HG03565 (cell line): ENCODE results near the gene AGAP5.

Experiments
- ATAC-seq: cut with Tn5 transposase; IDR thresholded peaks from one replicate; pipeline ENCODE4 v1.9.1; 2021; ENCODE audit warnings: mild to moderate bottlenecking, moderate library complexity; ENCODE audit not compliant: unreplicated experiment

Gene AGAP5

DNA sequence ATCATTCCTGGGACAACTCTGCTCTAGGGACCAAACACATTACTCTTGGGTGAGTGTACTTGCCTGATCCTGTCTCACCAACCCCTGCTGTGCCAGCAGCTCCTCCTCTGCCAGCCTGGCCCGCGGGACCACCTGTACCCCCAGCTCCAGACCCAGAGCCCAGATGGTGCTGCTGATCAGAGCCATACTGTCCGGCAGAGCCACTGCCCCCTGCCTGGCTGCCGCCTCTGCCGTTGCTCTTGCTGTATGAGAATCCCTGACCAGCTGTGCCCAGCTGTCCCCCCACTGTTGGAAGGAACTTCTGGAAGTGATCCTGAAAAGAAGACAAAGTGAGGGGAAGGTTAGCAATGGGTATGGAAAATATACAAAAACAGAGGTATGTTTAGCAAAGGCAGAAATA is 63.5 kb downstream of the AGAP5 start:
- no peak for ATAC-seq

DNA sequence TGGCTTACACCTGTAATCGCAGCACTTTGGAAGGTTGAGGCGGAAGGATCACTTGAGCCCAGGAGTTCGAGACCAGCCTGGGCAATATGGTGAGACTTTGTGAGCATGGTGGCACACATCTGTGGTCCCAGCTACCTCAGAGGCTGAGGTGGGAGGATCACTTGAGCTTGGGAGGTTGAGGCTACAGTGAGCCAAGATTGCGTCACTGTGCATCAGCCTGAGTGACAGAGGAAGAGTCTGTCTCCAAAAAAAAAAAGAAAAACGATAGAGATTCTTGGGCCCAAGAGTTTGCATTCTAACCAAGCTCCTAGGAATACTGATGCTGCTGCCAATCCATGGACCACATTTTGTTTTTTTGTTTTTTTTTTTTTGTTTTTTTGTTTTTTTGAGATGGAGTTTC is 68.7 kb downstream of the AGAP5 start:
- no peak for ATAC-seq

DNA sequence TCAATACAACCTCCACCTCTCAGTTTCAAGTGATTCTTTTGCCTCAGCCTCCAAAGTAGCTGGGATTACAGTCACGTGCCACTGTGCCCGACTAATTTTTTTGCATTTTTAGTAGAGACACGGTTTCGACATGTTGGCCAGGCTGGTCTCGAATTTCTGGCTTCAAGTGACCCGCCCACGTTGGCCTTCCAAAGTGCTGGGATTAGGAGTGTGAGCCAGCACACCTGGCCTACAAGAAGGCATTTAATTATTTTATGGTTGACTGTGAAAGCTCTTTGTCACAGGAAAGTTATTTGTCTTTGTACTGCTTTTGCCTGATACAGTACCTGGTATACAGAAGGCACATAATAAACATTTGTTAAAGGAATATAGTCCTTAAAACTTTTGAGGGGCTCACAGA is 69.5 kb downstream of the AGAP5 start:
- ATAC-seq, result no peak

DNA sequence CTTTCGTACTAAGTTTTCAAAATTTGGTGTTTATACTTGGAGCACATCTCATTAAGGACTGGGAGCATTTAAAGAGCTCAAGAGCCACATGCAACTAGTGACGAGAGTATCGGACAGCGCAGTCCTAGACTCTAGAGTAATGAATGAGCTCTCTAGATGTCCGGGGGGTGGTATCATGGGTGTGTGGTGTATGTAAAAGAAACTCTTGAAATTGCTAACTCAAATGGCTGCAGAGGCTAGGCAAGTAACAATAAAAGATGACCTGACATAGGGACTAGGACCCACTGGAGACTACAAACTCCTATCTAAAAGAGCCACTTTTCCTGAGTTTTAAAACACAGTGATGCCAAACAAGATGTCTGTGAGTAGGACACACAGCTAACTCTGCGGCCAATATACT is 70.6 kb downstream of the AGAP5 start:
- no peak for ATAC-seq

DNA sequence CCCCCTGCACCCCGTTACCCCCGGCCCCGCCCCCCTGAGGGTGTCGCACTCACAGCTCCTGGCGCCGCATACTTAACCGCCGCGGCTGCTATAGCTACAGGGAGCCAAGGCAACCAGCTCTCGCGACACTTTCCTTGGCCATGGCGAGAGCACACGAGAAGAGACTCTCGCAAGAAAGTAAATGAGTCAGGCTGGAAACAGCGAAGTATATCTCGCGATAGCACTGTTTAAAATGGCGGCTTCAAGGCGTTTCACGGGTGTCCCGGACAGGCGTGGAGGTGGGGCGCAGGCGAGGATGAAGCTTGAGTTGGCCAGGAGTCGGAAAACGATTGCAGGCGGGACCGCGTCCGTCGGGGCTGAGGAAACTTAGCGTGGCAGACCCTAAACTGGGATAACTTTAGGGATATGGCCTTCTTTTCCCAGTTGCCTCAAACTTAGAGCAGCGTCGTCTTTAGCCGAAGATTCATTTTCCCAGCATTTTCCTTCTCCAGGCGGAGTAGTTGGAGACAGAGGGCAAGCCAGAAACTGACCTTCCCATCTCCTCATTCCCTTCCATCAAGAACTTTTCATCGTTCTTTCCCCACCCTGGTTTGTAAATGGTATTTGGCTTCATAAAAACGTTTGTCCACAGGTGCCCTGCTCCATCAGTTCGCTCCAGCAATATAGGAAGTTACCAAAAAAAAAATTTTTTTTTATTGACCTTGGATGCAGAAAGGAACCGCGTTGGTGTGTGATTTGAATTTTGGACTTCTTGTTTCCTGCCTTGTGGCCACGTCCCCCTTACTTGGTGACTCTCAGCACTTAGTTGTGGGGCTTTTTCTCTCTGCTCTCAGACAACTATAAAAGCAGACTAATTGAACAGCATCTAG is 71.8 kb downstream of the AGAP5 start:
- peak; percentile 97 for ATAC-seq

DNA sequence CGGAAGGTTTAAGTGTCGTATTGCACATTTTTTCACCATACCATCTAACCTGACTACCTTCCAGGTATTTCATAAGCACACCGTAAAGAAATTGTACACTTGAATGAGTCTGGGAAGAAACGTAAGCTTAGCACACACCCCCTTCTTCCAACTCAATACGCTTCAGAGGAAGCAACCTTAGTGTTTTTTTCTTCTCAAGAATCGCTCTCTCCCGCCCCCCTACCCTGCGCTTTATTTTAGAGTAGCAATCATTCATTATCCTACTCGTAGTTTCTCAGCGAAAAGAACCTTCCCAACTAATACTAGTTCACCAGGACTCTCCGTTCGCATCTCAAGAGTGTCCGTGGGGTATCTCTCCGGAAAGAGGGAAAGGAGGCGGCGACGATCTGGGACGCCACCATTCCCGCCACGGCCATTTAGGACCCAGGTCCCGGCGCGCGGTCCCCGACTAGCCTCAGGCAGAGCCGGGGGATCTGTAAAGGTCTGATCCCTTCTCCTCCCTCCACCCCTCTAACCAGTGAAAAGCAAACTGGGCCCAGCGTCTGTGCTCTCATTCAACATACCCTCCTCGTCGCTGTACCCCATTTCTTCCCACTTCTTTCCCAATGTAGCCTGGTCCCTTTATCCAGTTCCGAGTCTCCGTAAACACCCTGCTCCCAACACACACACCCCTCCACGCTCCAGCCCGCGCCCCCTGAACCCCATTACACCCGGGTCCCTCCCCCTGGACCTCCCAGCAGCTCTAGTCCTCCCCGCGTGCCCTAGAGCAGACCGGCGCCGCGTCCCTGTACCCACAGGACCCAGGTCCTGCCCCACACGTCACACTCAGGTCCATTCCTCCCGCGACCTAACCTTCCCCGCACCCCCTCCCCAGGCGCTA is 72.7 kb downstream of the AGAP5 start:
- no peak for ATAC-seq
